SK-N-SH (cell line): ENCODE data around the gene SLC25A21. TPM values are rescaled to one million over a fixed set of nuclear protein-coding genes. Genes with fewer than 3 reads are reported as not detected.

Experiments
- CTCF ChIA-PET: fragments of 300-600, 350-600 bp; formaldehyde crosslinking; extraction: SDS; loops from one replicate; lab custom pipeline; 2021; lab: Yijun Ruan, JAX
- POLR2A ChIA-PET: fragments of 350-600 bp; sonication (Branson Sonifier 250); formaldehyde crosslinking; extraction: SDS; loops from one replicate; lab custom pipeline; 2020; ENCODE audit warnings: antibody characterized with exemption, inconsistent platforms; lab: Yijun Ruan, JAX
- DNase-seq: peaks from one replicate; pipeline ENCODE4 v3.0.0; 2012
- H2AFZ ChIP-seq: fragments of 200-600 bp; sonication (generic); 2 replicates; pipeline ENCODE4 v1.8.1; 2016; ENCODE audit warnings: antibody characterized with exemption, mild to moderate bottlenecking, low read depth
- H3F3A ChIP-seq: fragments of 200-600 bp; sonication (generic); replicated peaks from 2 replicates; pipeline ENCODE3; 2016; ENCODE audit warnings: antibody characterized with exemption, mild to moderate bottlenecking; ENCODE audit not compliant: insufficient read depth
- H3K27ac ChIP-seq, 2 experiments: fragments of 200-500 bp in 1 of 2; fragments of 200-600 bp in 1 of 2; sonication (Bioruptor generic) in 1 of 2; sonication (generic), shearing (Covaris generic) in 1 of 2; 2 replicates each; pipeline versions ENCODE4 v1.5.1 to v1.6.1; 2014 to 2016; ENCODE audit warnings: low read depth in 2 of 2, inconsistent platforms in 1 of 2, low read length in 1 of 2, mild to moderate bottlenecking in 1 of 2, mixed read lengths in 1 of 2
- H3K27me3 ChIP-seq: fragments of 200-600 bp; sonication (generic), shearing (Covaris generic); 2 replicates; pipeline ENCODE4 v1.6.1; 2016; ENCODE audit warnings: mixed run types; ENCODE audit not compliant: insufficient read depth
- H3K36me3 ChIP-seq, 2 experiments: fragments of 200-500 bp in 1 of 2; fragments of 200-600 bp in 1 of 2; sonication (Bioruptor generic) in 1 of 2; sonication (generic) in 1 of 2; replicated peaks in 1 of 2; 2 replicates each; pipeline versions ENCODE3 to v1.5.1; 2014 to 2016; ENCODE audit warnings: low read length in 1 of 2, mild to moderate bottlenecking in 1 of 2; ENCODE audit not compliant: insufficient read depth in 2 of 2, control insufficient read depth in 1 of 2
- H3K4me1 ChIP-seq, 2 experiments: fragments of 200-500 bp in 1 of 2; fragments of 200-600 bp in 1 of 2; sonication (Bioruptor generic) in 1 of 2; sonication (generic), shearing (Covaris generic) in 1 of 2; 2 replicates each; pipeline versions ENCODE4 v1.5.1 to v1.6.1; 2014 to 2016; ENCODE audit warnings: low read depth in 1 of 2, low read length in 1 of 2, mixed run types in 1 of 2; ENCODE audit not compliant: insufficient read depth in 2 of 2, control insufficient read depth in 1 of 2
- H3K4me2 ChIP-seq: fragments of 200-600 bp; sonication (generic), shearing (Covaris generic); 2 replicates; pipeline ENCODE4 v1.6.1; 2017; ENCODE audit warnings: mixed run types
- H3K4me3 ChIP-seq, 2 experiments: fragments of 200-500 bp in 1 of 2; fragments of 200-600 bp in 1 of 2; sonication (Bioruptor generic) in 1 of 2; sonication (generic), shearing (Covaris generic) in 1 of 2; 2 replicates each; pipeline versions ENCODE4 v1.5.1 to v1.8.1; 2014 to 2016; ENCODE audit warnings: low read depth in 2 of 2, inconsistent platforms in 1 of 2, low read length in 1 of 2, mild to moderate bottlenecking in 1 of 2, mixed read lengths in 1 of 2, moderate library complexity in 1 of 2
- H3K79me2 ChIP-seq: fragments of 200-600 bp; sonication (generic); 2 replicates; pipeline ENCODE4 v1.8.1; 2017; ENCODE audit warnings: mild to moderate bottlenecking; ENCODE audit not compliant: insufficient read depth
- H3K9ac ChIP-seq: fragments of 200-600 bp; sonication (generic); 2 replicates; pipeline ENCODE4 v1.6.1; 2017; ENCODE audit warnings: mixed run types
- H3K9me2 ChIP-seq: fragments of 200-600 bp; sonication (generic); 2 replicates; pipeline ENCODE4 v1.6.1; 2017; ENCODE audit warnings: mixed run types
- H3K9me3 ChIP-seq: fragments of 200-600 bp; sonication (generic); 2 replicates; pipeline ENCODE4 v1.6.1; 2017; ENCODE audit warnings: mixed run types, mild to moderate bottlenecking, moderate library complexity
- H4K20me1 ChIP-seq: fragments of 200-600 bp; sonication (generic); 2 replicates; pipeline ENCODE4 v1.6.1; 2017; ENCODE audit warnings: mild to moderate bottlenecking, mixed run types; ENCODE audit not compliant: insufficient read depth
- ELF1 ChIP-seq: IDR thresholded peaks from 2 replicates; pipeline ENCODE4 v1.4.0; 2012
- GABPA ChIP-seq: IDR thresholded peaks from 2 replicates; pipeline ENCODE4 v1.4.0; 2012; ENCODE audit warnings: low read depth, mild to moderate bottlenecking
- JUND ChIP-seq: IDR thresholded peaks from 2 replicates; pipeline ENCODE4 v1.4.0; 2012
- MEF2A ChIP-seq: IDR thresholded peaks from 2 replicates; pipeline ENCODE4 v1.4.0; 2012; ENCODE audit warnings: low read depth, borderline replicate concordance
- NRF1 ChIP-seq: IDR thresholded peaks from 2 replicates; pipeline ENCODE4 v1.6.1; 2012; ENCODE audit warnings: low read depth, mild to moderate bottlenecking, low read length
- POLR2AphosphoS5 ChIP-seq: IDR thresholded peaks from 2 replicates; pipeline ENCODE4 v1.6.1; 2012; ENCODE audit warnings: low read depth, low read length
- RAD21 ChIP-seq: IDR thresholded peaks from 2 replicates; pipeline ENCODE4 v1.6.1; 2012; ENCODE audit warnings: mild to moderate bottlenecking, low read length
- RCOR1 ChIP-seq: fragments of 150-350 bp; IDR thresholded peaks from 2 replicates; pipeline ENCODE4 v1.6.1; 2017; ENCODE audit warnings: antibody characterized with exemption, low read length
- RFX5 ChIP-seq: IDR thresholded peaks from 2 replicates; pipeline ENCODE4 v1.6.1; 2012; ENCODE audit warnings: mild to moderate bottlenecking, improper control_type of control experiment, low read length
- SIN3A ChIP-seq: IDR thresholded peaks from 2 replicates; pipeline ENCODE4 v1.6.1; 2012; ENCODE audit warnings: low read depth, mild to moderate bottlenecking, low read length, moderate library complexity, borderline replicate concordance
- SMC3 ChIP-seq: IDR thresholded peaks from 2 replicates; pipeline ENCODE4 v1.6.1; 2012; ENCODE audit warnings: low read depth, low read length, improper control_type of control experiment
- TAF1 ChIP-seq: IDR thresholded peaks from 2 replicates; pipeline ENCODE4 v1.6.1; 2012; ENCODE audit warnings: low read depth, mild to moderate bottlenecking, low read length, moderate library complexity, borderline replicate concordance
- USF2 ChIP-seq: fragments of 150-350 bp; IDR thresholded peaks from 2 replicates; pipeline ENCODE4 v1.6.1; 2017; ENCODE audit warnings: antibody characterized with exemption, low read length, low read depth, borderline replicate concordance
- ZBTB33 ChIP-seq: IDR thresholded peaks from 2 replicates; pipeline ENCODE4 v1.4.0; 2012; ENCODE audit warnings: low read depth, borderline replicate concordance
- WGBS: methylation state at CpG from one replicate; pipeline ENCODE4 v1.1.6; 2017; ENCODE audit warnings: low lambda C conversion rate; 5-methylcytosine and 5-hydroxymethylcytosine counted together
- polyA plus RNA-seq, 3 experiments: library from polyadenylated mRNA; depleted of rRNA; stranded (reverse); fragments of >200 nt; gene quantifications; 2 replicates each; pipeline ENCODE4 v1.2.3, GENCODE V29; 2012
- TF ChIP-seq, protein P1 (sequence below): IDR thresholded peaks from 2 replicates; pipeline ENCODE4 v1.4.0; 2012; ENCODE audit warnings: low read depth

Gene SLC25A21
- polyA plus RNA-seq, 1 of the 3 experiments (the other 2 are of a cell fraction) = not detected

GRCh38 chr14:36845356-36846012, 326.9 kb downstream of the SLC25A21 start:
- Histone ChIP-seq H4K20me1 (no peaks in the 10 kb centered on the region), H2AFZ (no peak overlapping the region), H3K4me3 (no peak overlapping the region), H3K27me3 (no peaks in the 10 kb centered on the region), H3K36me3 (no peaks in the 10 kb centered on the region), H3K4me2 (no peak overlapping the region), H3K27ac (no peak overlapping the region), H3K9me2 (no peaks in the 10 kb centered on the region), H3F3A (no peaks in the 10 kb centered on the region), H3K9me3 (no peaks in the 10 kb centered on the region), H3K79me2 (no peaks in the 10 kb centered on the region), H3K9ac (no peak overlapping the region), H3K4me1 (no peaks in the 10 kb centered on the region; a peak in 1 of 4 replicates)
- ChIA-PET CTCF (no interaction called here), POLR2A (no interaction called here)
- no peak for TF ChIP-seq RFX5
- TF ChIP-seq JUND = no peak
- no peak for TF ChIP-seq ELF1
- no peak for TF ChIP-seq MEF2A
- no peak for TF ChIP-seq RAD21
- TF ChIP-seq GABPA = no peak
- TF ChIP-seq SIN3A = no peak
- no peak for TF ChIP-seq SMC3
- no peak for TF ChIP-seq NRF1
- TF ChIP-seq USF2 = no peak
- TF ChIP-seq TAF1 = no peak
- no peak for TF ChIP-seq RCOR1
- TF ChIP-seq ZBTB33 = no peak
- TF ChIP-seq POLR2AphosphoS5 = no peak
- TF ChIP-seq, protein P1, sequence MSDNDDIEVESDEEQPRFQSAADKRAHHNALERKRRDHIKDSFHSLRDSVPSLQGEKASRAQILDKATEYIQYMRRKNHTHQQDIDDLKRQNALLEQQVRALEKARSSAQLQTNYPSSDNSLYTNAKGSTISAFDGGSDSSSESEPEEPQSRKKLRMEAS = no peak
- no peak for DNase-seq
- 17% methylated on average over 5 of the region's 5 CpGs for WGBS
